ENCODE data around the gene TMEM252.

Gene TMEM252, protein sequence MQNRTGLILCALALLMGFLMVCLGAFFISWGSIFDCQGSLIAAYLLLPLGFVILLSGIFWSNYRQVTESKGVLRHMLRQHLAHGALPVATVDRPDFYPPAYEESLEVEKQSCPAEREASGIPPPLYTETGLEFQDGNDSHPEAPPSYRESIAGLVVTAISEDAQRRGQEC

DNA sequence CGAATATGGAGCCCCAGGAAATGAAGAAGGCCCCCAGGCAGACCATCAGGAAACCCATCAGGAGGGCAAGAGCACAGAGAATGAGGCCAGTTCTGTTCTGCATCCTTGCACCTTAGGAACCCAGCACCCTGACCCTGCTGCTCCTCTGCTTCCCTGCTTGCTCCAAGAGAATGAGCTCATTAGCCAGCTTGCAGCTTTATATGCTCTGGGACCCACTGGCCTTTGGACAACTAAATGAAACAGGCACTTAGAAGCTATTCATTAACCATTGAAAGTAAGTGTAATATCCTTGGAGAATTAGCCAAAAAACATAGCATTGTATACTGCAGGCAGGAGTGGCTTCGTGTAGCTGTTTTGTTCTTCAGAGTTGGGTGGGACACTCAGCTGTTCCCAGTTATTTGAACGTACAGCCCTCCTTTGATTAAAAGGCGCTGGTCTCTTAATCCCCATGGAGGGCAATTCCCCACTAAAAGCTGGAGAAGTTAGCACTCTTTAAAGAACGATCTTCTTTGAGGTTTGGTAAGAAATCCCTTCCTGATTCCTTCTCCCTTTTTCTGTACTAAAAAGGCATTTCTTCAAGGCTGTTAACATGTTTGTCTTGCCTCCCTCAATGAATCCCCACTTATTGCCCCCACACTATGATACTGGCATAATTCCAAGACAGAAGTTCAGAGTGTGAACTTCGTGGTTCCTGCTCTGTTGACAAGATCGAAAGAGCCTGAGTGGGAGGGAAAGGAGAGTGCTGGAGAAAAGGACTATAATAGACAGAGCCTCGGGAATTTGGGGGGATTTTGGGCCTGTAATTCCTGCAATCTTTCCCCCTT lies at the start of gene TMEM252:
TMEM252 (minus strand) TSS at position 172 of the 824 bp plus-strand sequence; CDS start at position 103, 69 bp downstream.
- no peaks in the 10 kb centered on the region for H3K27me3 ChIP-seq (ENCODE audit: control insufficient read depth, insufficient read depth, low read length)
- H3K9me3 ChIP-seq (ENCODE audit: control insufficient read depth, low read length) = no peaks in the 10 kb centered on the region
- H3K36me3 ChIP-seq (ENCODE audit: control insufficient read depth, insufficient read depth, low read length) = no peaks in the 10 kb centered on the region
- H3K4me3 ChIP-seq (ENCODE audit: low read length) = no peak within 1 kb of the TSS
- peaks cover 21% of the 10 kb centered on the region for H3K4me1 ChIP-seq (ENCODE audit: control insufficient read depth, insufficient read depth, low read length)
- no peak within 1 kb of the TSS for H3K9ac ChIP-seq (ENCODE audit: low read length)

DNA sequence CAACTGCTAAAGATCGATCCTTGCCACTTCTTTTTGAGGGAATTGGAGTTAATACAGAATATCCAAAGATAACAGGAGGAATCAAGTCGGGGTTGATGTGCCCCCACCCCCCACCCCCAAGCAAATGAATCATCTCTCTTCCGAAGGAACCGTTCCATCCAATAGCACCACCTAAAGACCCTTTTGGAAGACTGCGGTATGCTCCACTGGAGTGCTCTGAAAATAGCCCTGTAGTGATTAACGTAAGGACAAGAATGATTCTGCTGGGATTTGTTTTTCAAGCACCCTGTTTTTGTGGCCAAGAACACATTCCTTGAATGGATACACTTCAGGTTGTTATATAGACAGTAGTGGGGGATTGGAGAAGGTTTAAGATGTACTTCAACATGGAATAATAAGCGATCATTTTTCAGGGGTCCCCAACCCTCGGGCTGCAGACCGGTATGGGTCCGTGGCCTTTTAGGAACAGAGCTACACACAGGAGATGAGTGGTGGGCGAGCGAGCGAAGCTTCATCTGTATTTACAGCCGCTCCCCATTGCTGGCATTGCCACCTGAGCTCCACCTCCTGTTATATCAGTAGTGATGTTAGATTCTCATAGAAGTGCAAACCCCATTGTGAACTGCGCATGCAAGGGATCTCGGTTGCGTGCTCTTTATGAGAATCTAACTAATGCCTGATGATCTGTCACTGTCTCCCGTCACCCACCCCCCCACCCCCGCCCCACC lies 44.5 kb upstream of the TMEM252 start:
- Histone ChIP-seq H3K4me3 (ENCODE audit: low read length) (no peak overlapping the region), H3K4me1 (ENCODE audit: control insufficient read depth, insufficient read depth, low read length) (no peaks in the 10 kb centered on the region), H3K27me3 (ENCODE audit: control insufficient read depth, insufficient read depth, low read length) (no peaks in the 10 kb centered on the region), H3K36me3 (ENCODE audit: control insufficient read depth, insufficient read depth, low read length) (no peaks in the 10 kb centered on the region), H3K9ac (ENCODE audit: low read length) (no peak overlapping the region), H3K9me3 (ENCODE audit: control insufficient read depth, low read length) (no peaks in the 10 kb centered on the region)

DNA sequence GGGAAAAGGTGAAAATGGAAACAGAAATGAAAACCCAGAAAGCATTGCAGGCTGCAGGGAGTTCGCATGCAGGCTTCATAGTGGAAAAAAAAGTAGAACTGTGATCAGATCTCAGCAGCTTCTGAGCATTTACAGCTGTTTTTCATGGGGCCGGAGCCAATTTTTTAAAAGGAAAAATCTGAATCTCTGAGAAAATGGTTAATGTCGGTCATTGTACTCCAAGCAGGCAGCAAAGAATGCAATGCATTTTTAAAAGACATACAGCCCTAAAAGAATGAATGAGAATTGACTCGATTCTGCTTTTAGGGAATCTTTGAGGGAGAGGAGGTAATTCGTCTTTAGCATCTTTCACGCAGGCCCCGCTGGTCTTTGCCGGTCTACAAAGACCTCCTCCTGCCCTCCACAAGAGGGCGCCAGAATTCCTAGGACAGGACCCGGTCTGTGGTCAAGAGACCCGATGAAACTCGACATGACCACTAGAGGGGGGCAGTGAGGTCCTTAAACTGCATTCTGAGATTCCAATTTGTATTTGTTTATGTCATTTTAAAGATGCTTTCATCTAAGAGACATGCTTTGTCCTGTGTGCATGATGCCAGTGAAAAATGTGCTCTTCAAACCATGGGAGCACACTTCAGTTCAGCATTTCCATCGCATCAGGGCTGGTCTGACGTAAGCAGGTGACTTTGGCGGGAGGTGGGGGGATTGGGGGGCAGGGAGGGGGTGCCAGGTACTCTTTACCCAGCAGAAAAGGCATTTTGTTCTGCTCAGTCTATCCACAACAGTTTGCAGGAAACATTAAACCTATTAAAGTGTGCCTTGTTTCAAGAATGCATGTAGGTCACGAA lies 43.7 kb upstream of the TMEM252 start:
- H3K4me1 ChIP-seq (ENCODE audit: control insufficient read depth, insufficient read depth, low read length) = no peaks in the 10 kb centered on the region
- no peak overlapping the region for H3K4me3 ChIP-seq (ENCODE audit: low read length)
- H3K36me3 ChIP-seq (ENCODE audit: control insufficient read depth, insufficient read depth, low read length) = no peaks in the 10 kb centered on the region
- no peaks in the 10 kb centered on the region for H3K27me3 ChIP-seq (ENCODE audit: control insufficient read depth, insufficient read depth, low read length)
- H3K9ac ChIP-seq (ENCODE audit: low read length) = no peak overlapping the region
- H3K9me3 ChIP-seq (ENCODE audit: control insufficient read depth, low read length) = no peaks in the 10 kb centered on the region

DNA sequence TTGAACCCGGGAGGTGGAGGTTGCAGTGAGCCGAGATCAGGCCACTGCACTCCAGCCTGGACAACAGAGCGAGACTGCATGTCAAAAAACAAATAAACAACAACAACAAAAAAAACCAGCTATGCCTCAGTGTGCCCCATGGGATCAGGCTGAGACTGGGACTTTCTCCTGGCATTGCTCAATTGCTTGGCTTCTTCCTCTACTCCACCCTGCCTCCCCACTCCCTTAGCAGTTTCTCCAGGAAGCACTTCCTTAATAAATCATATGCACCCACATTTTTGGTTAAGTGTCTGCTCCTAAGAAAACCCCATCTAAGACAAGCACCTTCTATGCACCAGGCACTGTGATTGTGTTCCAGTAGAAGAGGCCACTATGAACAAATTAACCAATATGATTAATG lies 41.0 kb upstream of the TMEM252 start:
- Histone ChIP-seq H3K9me3 (ENCODE audit: control insufficient read depth, low read length) (no peaks in the 10 kb centered on the region), H3K4me3 (ENCODE audit: low read length) (no peak overlapping the region), H3K4me1 (ENCODE audit: control insufficient read depth, insufficient read depth, low read length) (no peaks in the 10 kb centered on the region), H3K9ac (ENCODE audit: low read length) (no peak overlapping the region), H3K27me3 (ENCODE audit: control insufficient read depth, insufficient read depth, low read length) (no peaks in the 10 kb centered on the region), H3K36me3 (ENCODE audit: control insufficient read depth, insufficient read depth, low read length) (no peaks in the 10 kb centered on the region)

DNA sequence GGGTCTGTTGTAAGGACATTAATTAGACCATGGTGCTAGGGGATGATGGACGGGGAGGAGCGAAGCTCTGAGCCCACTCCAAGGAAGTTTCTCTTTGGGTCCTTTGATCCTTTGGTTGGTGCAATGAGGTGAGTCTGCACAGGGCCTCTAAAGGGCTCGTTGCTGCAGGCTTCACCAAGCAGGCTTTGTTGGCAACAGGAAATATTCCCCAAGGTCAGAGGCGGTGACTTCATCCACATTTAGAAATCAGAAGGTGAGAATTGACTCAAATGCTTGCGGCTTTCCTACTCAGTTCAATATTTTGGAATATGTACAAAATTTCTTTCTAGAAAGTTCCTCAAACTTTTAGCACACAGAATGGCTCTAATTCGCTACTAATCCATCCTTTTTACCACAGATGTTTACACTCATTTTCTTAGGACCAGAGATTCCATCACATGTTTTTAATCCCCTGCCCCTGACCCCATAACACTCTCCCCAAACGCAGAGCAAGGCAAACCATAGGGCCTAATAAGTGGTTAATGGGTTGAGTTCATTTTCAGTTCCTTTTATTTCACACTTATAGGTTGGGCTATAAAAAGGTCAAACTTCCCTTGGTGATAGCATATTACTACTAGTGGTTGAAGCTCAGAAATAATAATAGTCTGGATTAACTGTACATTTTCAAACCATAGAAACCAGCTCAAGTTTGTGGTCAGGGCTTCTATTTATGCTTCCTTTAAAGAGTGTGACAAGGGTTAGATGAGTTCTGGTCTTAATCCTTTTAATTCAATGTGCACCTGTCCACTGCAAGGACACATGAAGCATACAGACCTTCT lies 37.3 kb upstream of the TMEM252 start:
- no peaks in the 10 kb centered on the region for H3K9me3 ChIP-seq (ENCODE audit: control insufficient read depth, low read length)
- no peaks in the 10 kb centered on the region for H3K4me1 ChIP-seq (ENCODE audit: control insufficient read depth, insufficient read depth, low read length)
- H3K4me3 ChIP-seq (ENCODE audit: low read length) = no peak overlapping the region
- H3K36me3 ChIP-seq (ENCODE audit: control insufficient read depth, insufficient read depth, low read length) = no peaks in the 10 kb centered on the region
- no peak overlapping the region for H3K9ac ChIP-seq (ENCODE audit: low read length)
- H3K27me3 ChIP-seq (ENCODE audit: control insufficient read depth, insufficient read depth, low read length) = peaks cover 3% of the 10 kb centered on the region

DNA sequence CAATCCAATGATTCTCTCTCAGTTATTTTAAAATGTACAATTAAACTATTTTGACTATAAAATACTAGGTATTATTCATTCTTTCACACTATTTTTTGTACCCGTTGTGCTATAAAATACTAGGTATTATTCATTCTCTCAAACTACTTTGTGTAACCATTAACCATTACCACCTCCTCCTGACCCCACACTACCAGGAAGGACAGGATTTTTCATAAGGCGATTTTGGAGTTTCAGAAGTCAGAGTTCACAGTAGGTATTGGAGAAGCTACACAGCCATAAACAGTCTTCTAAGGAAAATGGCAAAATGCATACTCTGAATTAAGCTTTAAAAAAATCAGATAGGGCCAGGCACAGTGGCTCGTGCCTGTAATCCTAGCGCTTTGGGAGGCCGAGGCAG lies 35.1 kb upstream of the TMEM252 start:
- Histone ChIP-seq H3K4me1 (ENCODE audit: control insufficient read depth, insufficient read depth, low read length) (no peaks in the 10 kb centered on the region), H3K9ac (ENCODE audit: low read length) (no peak overlapping the region), H3K36me3 (ENCODE audit: control insufficient read depth, insufficient read depth, low read length) (no peaks in the 10 kb centered on the region), H3K9me3 (ENCODE audit: control insufficient read depth, low read length) (no peaks in the 10 kb centered on the region), H3K4me3 (ENCODE audit: low read length) (no peak overlapping the region), H3K27me3 (ENCODE audit: control insufficient read depth, insufficient read depth, low read length) (peaks cover 3% of the 10 kb centered on the region)

DNA sequence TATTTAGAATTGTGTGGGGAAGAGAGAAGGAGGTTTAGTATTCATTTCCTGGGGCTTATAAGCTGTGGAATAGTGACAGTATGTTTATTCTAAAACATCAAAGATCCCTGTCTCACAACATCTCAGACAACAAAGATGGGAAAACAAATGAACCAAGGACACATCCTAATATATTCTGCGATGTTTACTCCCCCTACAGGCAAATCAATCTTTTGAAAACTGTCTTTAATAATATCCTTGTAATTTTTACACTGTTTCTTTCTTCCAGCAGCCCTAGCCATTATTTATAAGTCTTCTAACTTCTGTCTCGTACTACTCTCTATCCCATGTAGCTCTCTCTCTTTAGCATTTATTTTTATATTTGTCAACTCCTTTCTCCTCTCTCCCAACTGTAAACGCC lies 33.5 kb upstream of the TMEM252 start:
- H3K4me3 ChIP-seq (ENCODE audit: low read length) = no peak overlapping the region
- no peaks in the 10 kb centered on the region for H3K4me1 ChIP-seq (ENCODE audit: control insufficient read depth, insufficient read depth, low read length)

DNA sequence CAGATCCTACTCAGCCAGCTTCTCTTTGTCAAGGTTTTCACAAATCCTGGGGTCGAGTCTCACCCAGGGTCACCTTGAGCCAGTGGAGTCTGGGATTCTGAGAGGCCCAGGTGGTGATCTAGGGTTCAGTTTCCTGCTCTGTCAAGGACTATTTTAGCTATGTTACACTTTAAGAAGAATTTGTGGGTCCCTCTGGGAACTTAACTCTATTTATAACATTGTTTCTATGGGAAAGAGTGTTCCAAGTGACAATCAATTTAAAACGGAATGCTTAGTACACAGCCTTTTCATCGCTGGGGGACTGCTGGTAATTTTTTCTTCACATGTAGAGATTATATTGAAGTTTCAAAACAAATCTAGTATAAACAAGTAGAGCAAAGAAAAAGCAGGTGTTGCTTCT lies 26.9 kb upstream of the TMEM252 start:
- Histone ChIP-seq H3K4me3 (ENCODE audit: low read length) (no peak overlapping the region), H3K9me3 (ENCODE audit: control insufficient read depth, low read length) (no peaks in the 10 kb centered on the region), H3K4me1 (ENCODE audit: control insufficient read depth, insufficient read depth, low read length) (peaks cover 7% of the 10 kb centered on the region), H3K27me3 (ENCODE audit: control insufficient read depth, insufficient read depth, low read length) (no peaks in the 10 kb centered on the region), H3K9ac (ENCODE audit: low read length) (no peak overlapping the region), H3K36me3 (ENCODE audit: control insufficient read depth, insufficient read depth, low read length) (no peaks in the 10 kb centered on the region)

More for the DNA sequence above, 33.5 kb upstream of the TMEM252 start:
- H3K36me3 ChIP-seq (ENCODE audit: control insufficient read depth, insufficient read depth, low read length) = no peaks in the 10 kb centered on the region
- H3K27me3 ChIP-seq (ENCODE audit: control insufficient read depth, insufficient read depth, low read length) = peaks cover 3% of the 10 kb centered on the region
- no peak overlapping the region for H3K9ac ChIP-seq (ENCODE audit: low read length)
- no peaks in the 10 kb centered on the region for H3K9me3 ChIP-seq (ENCODE audit: control insufficient read depth, low read length)

DNA sequence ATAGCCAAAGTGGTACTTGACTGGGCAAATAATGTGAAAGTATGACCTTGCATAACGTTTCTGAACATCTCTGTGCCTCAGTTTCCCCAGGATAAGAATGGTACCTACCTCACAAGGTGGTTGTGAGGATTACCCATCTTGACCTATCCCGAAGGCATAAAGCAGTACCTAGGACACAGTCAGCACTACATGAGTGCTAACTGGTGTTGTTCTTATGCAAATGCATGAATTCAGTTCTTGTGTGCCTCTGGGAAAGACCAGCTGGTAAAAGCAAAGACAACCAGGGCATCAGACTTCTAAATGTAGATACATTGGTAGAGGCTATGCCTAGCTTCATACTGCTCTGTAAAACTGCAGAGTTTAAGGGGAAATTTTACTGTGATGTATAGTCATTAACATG lies 21.8 kb upstream of the TMEM252 start:
- Histone ChIP-seq H3K9me3 (ENCODE audit: control insufficient read depth, low read length) (no peaks in the 10 kb centered on the region), H3K4me3 (ENCODE audit: low read length) (no peak overlapping the region), H3K27me3 (ENCODE audit: control insufficient read depth, insufficient read depth, low read length) (no peaks in the 10 kb centered on the region), H3K36me3 (ENCODE audit: control insufficient read depth, insufficient read depth, low read length) (no peaks in the 10 kb centered on the region), H3K9ac (ENCODE audit: low read length) (no peak overlapping the region), H3K4me1 (ENCODE audit: control insufficient read depth, insufficient read depth, low read length) (peaks cover 15% of the 10 kb centered on the region)

DNA sequence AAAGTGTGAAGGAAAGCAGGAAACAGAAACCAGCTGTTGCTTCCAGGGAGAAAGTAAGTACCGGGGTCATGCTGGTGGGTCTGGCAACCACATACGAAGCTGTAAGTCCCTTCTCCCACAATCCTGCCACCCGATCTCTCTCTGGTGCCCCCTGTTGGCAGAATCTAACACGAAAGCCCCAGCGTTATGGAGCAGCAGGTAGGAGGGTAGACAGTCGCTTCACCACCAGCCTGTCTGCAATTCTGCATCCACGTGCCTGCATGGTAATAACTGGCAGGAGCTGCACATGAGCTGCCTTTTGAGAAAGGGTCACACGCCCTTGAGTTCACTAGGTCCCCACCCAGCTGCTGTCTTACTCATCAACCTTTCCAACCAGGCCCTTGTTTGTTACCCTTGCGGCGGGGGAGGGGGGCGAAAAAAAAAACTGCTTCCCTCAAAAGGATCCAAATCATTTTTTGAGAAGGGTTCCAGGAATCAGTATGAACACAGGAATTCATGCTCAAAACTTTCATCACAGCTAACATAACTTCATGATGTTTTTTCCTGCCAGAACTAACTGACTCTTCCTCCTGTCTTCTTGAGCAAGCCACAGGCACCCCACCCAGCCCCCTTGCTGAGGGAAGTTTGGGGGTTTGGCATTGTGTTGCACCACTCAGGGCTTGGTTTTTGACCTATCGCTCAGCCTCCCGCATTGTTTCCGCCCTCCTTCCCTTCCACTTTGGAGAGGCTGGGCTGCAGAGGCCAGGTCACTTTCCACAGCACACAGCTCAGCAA lies 19.6 kb upstream of the TMEM252 start:
- Histone ChIP-seq H3K9ac (ENCODE audit: low read length) (no peak overlapping the region), H3K4me1 (ENCODE audit: control insufficient read depth, insufficient read depth, low read length) (peaks cover 15% of the 10 kb centered on the region), H3K4me3 (ENCODE audit: low read length) (no peak overlapping the region), H3K36me3 (ENCODE audit: control insufficient read depth, insufficient read depth, low read length) (no peaks in the 10 kb centered on the region), H3K27me3 (ENCODE audit: control insufficient read depth, insufficient read depth, low read length) (no peaks in the 10 kb centered on the region), H3K9me3 (ENCODE audit: control insufficient read depth, low read length) (no peaks in the 10 kb centered on the region)
